ENCODE data around the gene STXBP5. TPM values are rescaled to one million over a fixed set of nuclear protein-coding genes. Genes with fewer than 3 reads are reported as not detected.

The STXBP5 gene
- total RNA-seq, 4 donors from 2014 or later = 46.7 to 60.5 (median 50.6) TPM

GRCh38 chr6:147202516-147203310 lies 1.5 kb upstream of the STXBP5 start:
- peak in 1 of 2 donors; percentile 53 for TF ChIP-seq POLR2A (IDR thresholded peaks at IDR 0.05)
- TF ChIP-seq CTCF (IDR thresholded peaks at IDR 0.05) = no peak
- WGBS, 2 donors = 0% methylated on average over 40 of the region's 40 CpGs
- H3K4me3 ChIP-seq (ENCODE audit: low read depth, poor library complexity, severe bottlenecking) = peak overlapping the region; percentile 89
- intact Hi-C loops (cut with DNase I; ENCODE audit: low total_unique reads) = no loop called here
- peak; percentile 91 to 94 for DNase-seq (ENCODE audit: low spot score in 2 of 2)

DNA sequence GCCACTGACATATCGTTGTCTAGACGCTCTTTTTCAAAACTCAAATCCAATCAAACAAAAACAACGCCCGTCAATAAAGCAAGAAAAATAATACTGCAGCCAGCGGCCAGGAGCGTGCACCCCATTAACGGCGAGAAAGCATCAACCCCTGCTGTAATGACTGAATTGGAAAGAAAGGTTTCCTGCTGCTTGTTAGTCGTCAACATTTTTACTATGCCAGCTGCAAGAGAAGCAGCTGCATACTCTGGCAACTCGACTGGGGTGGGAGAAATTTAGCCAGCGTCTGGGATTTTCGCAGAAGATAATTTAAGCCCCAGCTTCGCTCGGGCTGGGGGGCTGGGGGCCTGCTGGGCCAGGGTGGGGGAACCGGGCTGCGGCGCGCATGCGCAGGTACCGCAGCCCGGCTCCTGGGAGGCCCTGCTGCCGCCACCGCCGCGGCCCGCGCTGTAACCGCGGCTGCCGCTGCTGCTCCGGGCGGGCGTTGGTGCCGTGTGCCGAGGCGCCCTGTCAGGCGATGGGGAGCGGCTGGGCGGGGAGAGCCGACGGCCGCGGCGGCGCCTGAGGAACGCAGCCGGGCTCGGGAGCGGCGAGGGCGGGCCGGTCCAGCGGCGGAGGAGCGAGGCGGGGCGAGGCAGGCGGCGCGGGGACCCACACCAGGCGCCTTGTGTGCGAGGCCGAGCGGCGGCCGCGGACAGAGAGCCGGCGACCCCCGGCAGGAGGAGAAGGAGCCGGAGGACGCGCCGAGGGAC lies 732 bp upstream of the STXBP5 start:
- DNase-seq (ENCODE audit: low spot score in 2 of 2) = peak; percentile 40 to 90
- intact Hi-C loops (cut with DNase I; ENCODE audit: low total_unique reads) = no loop called here
- TF ChIP-seq CTCF (IDR thresholded peaks at IDR 0.05) (no peak), POLR2A (IDR thresholded peaks at IDR 0.05) (peak in 1 of 2 donors; percentile 60)
- WGBS, 2 donors = 0 to 1% methylated on average over 28 to 34 of the region's 74 CpGs
- H3K4me3 ChIP-seq (ENCODE audit: low read depth, poor library complexity, severe bottlenecking) = peak overlapping the region; percentile 89

GRCh38 chr6:147204843-147205311 lies 660 bp downstream of the STXBP5 start:
- no peak for DNase-seq (ENCODE audit: low spot score in 2 of 2)
- peak overlapping the region; percentile 89 for H3K4me3 ChIP-seq (ENCODE audit: low read depth, poor library complexity, severe bottlenecking)
- TF ChIP-seq POLR2A (IDR thresholded peaks at IDR 0.05) (no peak), CTCF (IDR thresholded peaks at IDR 0.05) (no peak)
- WGBS, 2 donors = 2 to 3% methylated on average over 11 of the region's 11 CpGs
- intact Hi-C loops (cut with DNase I; ENCODE audit: low total_unique reads) = no loop called here

DNA sequence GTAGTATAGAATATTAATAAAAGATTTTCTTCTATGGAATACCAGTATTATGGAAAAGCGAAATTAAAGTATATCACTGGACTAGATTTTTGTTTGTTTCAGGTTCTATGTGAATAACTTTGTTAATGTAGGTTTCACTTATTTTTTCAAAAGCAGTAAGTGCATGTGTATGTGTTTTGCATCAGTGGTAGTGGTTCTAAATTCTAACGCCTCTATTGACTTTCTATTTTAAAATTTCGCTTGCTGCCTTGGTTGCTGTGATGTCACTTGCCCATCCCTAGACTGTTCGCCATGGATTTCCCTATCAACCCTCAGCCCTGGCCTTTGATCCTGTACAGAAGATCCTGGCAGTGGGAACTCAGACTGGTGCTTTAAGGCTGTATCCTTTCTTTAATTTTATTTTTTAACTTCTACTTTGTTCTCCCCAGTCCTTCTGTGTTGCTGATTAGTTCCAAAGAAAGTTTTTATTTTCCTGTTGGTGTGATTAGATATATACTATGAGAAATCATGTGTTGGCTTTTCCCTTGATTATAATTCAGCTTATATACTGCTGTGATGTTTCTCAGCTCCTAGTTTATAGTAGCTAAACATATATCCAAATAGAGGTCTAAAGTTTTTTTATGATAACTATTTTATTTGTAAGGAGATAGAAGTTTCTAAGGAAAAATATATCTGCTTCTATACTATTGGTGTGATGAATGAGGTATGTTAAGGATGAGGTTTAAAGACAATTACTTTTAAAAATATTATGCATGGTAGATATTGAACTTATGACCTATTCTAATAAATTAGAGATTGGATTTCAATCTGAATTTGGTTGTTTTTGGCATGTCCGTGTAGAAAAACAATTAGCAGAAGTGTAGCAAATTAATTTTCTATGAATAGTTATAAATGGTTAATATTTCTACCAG lies 1.7 kb downstream of the STXBP5 start:
- intact Hi-C loops (cut with DNase I; ENCODE audit: low total_unique reads) = no loop called here

More for the DNA sequence above, 1.7 kb downstream of the STXBP5 start:
- 45 to 49% methylated on average over 5 of the region's 5 CpGs for WGBS, 2 donors
- DNase-seq (ENCODE audit: low spot score in 2 of 2) = no peak
- no peak overlapping the region for H3K4me3 ChIP-seq (ENCODE audit: low read depth, poor library complexity, severe bottlenecking)
- TF ChIP-seq CTCF (IDR thresholded peaks at IDR 0.05) = no peak
- TF ChIP-seq POLR2A (IDR thresholded peaks at IDR 0.05) = no peak

All from lower leg skin (tissue), 4 donors.